GM12892 (cell line): ENCODE measurements around the gene CXCR1.

ENCODE experiments used
- DNase-seq: peaks from one replicate; pipeline ENCODE4 v3.0.0; 2011; ENCODE audit not compliant: insufficient read length
- FAIRE-seq: peaks from 2 replicates; lab custom pipeline; 2011; peaks lifted over from hg19 to GRCh38; lab: Jason Lieb, UNC
- POLR2A ChIP-seq: IDR thresholded peaks from 2 replicates; pipeline ENCODE4 v1.6.1; 2011; ENCODE audit warnings: low read depth, low read length, control low read depth
- POLR2AphosphoS5 ChIP-seq: IDR thresholded peaks from 2 replicates; pipeline ENCODE4 v1.6.1; 2011; ENCODE audit warnings: low read depth, low read length, control low read depth
- TAF1 ChIP-seq: IDR thresholded peaks from 2 replicates; pipeline ENCODE4 v1.6.1; 2011; ENCODE audit warnings: low read depth, mild to moderate bottlenecking, control low read depth, low read length, borderline replicate concordance

Gene CXCR1

DNA sequence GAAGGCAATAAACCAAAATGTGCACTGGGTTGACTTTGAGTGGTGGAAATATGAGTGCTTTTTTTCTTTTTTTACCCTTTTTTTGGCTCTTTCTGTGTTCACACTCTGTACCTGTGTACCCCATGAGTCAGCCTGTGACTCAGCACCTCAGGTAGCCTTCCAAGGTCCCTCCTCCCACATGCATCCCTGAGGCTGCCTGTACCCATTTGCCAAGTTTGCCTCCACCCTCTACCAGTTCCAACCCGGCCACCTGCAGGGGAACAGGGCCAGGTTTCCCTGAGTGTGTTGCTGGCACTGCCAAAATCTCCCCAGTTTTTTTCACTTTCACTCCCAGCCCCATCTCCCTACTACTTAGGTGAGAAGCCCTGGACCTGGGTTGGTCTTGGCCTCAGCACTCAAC lies 14.0 kb downstream of the CXCR1 start:
- FAIRE-seq = no peak
- TF ChIP-seq POLR2A (no peak), POLR2AphosphoS5 (no peak), TAF1 (no peak)
- DNase-seq = no peak

DNA sequence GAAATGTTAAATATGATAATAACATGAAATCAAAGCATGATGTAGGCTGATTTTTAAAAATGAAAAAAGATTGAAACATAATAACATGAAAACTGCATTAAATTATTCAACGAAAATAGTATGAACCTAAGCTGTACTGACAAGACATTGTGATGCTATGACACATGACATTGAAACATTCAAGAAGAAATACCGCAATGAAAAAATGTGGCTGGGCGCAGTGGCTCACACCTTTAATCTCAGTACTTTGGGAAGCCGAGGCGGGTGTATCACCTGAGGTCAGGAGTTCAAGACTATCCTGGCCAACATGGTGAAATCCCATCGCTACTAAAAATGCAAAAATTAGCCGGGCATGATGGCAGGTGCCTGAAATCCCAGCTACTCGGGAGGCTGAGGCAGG lies 14.6 kb downstream of the CXCR1 start:
- FAIRE-seq (no peak), DNase-seq (no peak)
- TF ChIP-seq POLR2A (no peak), POLR2AphosphoS5 (no peak), TAF1 (no peak)

DNA sequence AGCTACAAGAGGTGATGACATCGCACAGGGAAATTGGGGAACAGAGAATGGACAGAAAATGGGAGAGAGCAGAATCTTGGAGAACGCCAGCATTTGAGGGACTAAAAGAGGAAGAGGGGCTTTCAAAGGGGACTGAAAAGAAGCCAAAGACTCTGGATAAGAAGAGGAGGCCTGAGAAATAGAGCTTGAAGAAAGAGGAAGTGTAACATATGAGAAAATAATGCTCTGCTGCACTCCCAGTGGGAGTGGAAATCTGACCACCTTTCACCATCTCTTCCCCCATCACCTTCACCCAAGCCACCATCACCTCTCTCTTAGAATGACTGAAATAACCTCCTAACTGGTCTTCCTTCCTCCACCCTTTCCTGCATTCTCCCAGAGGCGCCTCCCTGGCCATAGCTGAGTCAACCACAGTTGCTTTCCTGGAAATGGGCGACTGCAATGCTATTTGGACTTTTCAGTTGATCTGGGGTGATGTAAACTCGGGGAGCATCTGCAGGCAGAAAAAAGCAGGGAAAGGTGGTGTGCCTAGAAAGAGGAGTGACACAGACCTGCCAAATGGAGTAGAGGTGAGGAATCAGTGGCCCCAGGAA lies 16.8 kb downstream of the CXCR1 start:
- FAIRE-seq (peak; percentile 88), DNase-seq (no peak)
- TF ChIP-seq TAF1 (no peak), POLR2A (no peak), POLR2AphosphoS5 (no peak)

DNA sequence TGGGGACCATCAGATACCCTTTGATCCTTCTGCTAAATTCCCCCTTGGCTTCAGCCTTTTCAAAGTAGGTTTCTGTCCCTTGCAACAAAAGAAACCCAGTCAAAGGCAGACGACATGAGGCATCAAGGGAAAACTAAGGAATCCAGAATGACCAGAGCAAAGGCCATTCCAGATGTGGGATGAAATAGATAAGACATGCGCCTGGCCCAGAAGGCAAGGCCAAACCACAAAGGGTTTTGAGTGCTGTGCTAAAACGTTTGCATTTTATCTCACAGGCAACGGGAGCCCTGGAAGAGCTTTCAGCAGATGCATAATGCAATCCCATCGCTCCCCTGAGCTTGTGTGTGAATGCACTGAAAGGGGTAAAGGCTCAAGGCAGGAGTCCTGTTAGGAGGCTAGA lies 17.7 kb downstream of the CXCR1 start:
- FAIRE-seq (no peak), DNase-seq (no peak)
- TF ChIP-seq TAF1 = no peak
- no peak for TF ChIP-seq POLR2AphosphoS5
- TF ChIP-seq POLR2A = no peak

DNA sequence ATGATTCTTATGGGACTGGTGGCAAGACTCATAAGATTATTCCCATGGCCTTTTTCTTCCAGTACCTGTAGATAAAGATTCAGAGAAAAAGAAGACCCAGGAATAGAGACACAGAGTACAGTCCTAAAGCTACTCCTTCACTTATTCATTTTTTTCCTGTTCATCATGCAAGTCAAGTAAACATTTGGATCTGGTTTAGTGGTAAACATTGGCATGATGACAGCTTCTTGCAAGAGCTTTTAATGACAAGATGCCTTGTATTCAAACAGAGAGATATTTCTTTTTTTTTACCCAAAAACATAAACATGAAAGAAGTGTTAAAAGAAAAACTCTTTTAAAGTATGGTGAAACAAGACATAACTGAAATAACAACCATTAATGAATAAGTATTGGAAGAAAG lies 20.7 kb downstream of the CXCR1 start:
- DNase-seq (no peak), FAIRE-seq (no peak)
- TF ChIP-seq TAF1 = no peak

DNA sequence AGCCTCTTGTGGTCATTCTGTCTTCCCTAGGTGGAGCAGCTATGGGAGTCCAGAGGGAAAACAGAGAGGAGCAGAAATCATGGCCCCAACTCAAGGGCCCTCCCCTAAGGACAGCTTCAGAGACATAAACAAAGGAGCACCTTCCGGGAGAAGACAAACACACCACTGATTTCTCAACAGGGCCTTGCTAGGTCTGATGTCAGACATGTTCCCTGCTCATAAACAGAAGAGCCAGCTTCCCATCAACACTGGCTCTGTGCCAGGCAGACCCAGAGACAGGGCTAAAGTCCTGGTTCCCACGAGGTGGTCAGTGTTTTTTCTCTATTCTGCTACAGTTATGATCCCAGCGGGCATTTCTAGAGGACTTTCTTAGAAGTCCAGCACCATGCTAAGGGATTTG lies 21.6 kb downstream of the CXCR1 start:
- DNase-seq = no peak
- FAIRE-seq = no peak
- TF ChIP-seq POLR2A (no peak), TAF1 (no peak), POLR2AphosphoS5 (no peak)

DNA sequence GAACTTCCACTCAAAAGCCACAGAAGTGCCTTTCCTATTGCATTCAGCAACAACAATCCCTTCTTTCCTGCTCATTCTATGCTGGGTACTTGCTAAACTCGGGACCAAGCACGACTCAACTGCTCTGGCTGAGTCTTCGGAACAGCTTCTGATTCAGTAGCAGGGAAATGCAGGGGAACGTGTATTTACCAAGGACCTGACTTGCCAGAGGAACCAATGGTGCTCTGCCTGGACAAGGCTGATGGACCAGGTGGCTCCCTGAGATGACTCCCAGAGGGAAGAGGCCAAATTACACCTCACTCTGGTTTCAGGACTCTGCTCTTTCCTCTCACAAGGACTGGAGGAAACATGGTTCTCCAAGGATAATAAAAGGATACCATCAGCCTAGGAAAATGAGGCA lies 28.7 kb downstream of the CXCR1 start:
- TF ChIP-seq POLR2A = no peak
- TF ChIP-seq POLR2AphosphoS5 = no peak
- TF ChIP-seq TAF1 = no peak
- DNase-seq (no peak), FAIRE-seq (no peak)

DNA sequence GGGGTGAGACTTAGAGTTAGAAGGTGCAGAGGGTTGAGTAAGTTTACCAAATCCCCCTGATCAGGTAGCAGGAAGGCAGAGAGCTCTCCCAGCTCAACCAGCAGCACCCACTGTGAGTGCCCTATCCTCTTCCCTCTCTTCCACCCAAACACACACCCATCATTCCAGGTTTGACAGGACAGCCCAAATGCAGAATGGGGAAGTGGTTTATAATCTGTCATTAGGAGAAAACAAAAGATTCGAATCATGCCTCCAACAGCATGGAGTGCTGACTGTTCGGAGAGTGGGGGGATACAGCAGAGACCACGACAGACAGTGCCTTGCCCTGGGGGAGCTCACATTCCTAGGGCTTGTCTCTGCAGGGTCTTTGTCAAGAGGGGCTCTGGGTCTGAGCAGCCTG lies 29.2 kb downstream of the CXCR1 start:
- DNase-seq = no peak
- FAIRE-seq = no peak
- no peak for TF ChIP-seq POLR2A
- no peak for TF ChIP-seq POLR2AphosphoS5
- no peak for TF ChIP-seq TAF1

DNA sequence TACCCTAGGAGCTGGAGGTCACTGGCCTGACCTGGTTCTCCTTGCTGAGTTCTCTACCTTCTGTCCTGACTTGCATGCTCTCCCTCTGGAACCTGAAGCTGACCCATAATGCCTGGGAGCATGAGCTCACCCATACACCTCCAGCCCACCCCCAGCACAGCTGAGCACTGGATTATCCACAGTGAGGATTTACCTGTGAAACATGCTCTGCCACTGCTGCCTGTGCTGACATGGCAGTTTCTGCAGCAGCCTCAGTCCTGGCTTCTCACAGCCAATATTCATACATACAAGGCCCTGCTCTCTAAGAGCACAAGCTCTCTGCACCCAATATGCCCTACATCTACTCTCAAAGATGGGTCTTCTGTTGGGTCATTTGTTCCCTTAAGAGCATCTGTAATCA lies 35.9 kb downstream of the CXCR1 start:
- TF ChIP-seq POLR2A (no peak), TAF1 (no peak), POLR2AphosphoS5 (no peak)
- FAIRE-seq (no peak), DNase-seq (no peak)

DNA sequence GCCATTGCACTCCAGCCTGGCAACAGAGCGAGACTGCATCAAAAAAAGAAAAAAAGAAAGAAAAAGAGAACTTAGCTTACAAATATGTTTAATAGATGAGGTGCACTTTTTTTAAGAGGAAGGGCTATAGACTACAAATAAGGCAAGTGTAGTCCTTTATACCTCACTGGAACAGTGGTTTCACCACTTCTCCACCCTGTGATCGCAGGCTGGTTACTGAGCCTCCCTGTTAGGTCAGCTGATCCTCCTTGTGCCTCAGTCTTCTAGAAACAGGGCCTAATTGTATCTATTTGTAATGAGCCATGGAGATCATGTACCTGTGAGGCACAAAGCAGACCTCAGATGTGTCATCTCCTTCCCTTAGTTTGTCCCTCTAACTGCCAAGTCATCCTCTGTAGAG lies 36.4 kb downstream of the CXCR1 start:
- no peak for DNase-seq
- FAIRE-seq = no peak
- TF ChIP-seq POLR2AphosphoS5 = no peak
- TF ChIP-seq TAF1 = no peak
- no peak for TF ChIP-seq POLR2A

DNA sequence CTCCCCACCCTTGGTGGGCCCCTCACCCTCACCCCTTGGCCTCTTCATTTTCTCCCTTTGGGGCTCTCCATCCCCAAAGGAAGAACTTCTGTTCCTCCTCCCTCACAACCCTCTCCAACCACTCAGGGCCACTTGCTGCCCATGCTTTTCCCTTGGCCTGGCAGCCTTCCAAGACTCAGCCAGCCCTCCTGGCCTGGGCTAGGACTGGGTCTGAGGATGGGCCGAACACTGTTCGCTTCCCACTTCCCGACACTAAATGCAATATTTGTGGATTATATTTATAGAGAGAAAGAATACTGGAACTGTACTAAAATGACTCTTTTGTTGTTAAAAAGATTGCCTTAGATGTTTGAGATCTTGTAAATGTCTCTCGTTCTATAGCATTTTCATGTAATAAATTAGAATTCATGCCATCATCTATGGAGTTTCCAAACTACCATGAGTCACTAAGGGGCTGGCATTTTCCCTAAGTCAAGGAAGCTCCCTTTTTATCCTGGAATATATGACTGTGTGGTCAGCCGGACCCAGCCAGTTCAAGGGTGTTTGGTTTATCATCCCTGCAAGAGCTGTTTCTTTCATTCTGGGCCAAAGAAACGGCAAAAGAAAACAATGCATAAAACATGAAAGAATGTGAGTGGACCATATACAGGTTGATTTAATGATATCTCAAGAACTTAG lies 37.2 kb downstream of the CXCR1 start:
- no peak for FAIRE-seq
- DNase-seq = no peak
- TF ChIP-seq POLR2AphosphoS5 (no peak), TAF1 (no peak), POLR2A (no peak)

DNA sequence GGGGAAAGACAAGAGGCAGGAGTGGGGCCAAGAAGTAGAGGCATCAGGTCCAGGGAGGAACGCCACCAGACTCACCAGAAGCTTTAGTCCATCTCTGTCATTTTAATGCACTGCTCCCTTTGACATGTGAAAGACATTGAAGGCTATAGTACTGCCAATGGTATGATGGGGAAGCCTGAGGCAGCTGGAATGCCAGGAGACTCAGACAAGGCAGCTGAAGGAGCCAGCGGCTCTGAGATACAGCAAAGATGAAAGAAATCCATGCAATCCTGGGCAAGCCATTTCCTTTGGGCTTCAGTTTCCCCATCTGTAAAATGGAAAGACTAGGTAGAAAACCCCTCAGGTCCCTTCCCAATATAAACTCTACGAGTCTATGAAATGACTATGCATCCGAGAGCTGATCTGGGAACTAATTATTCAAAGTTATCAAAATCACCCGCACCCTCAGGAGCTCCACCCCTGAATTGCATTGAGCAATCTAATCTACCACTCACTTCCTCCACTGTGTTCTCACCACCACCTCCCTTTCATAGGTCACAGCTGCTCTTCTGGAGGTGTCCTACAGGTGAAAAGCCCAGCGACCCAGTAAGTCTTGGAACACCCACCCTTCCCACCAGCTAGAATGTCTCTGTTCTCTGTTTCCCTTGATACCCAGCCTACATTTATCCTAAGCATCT lies 37.8 kb downstream of the CXCR1 start:
- TF ChIP-seq POLR2A = no peak
- no peak for TF ChIP-seq TAF1
- TF ChIP-seq POLR2AphosphoS5 = no peak
- DNase-seq (no peak), FAIRE-seq (no peak)

DNA sequence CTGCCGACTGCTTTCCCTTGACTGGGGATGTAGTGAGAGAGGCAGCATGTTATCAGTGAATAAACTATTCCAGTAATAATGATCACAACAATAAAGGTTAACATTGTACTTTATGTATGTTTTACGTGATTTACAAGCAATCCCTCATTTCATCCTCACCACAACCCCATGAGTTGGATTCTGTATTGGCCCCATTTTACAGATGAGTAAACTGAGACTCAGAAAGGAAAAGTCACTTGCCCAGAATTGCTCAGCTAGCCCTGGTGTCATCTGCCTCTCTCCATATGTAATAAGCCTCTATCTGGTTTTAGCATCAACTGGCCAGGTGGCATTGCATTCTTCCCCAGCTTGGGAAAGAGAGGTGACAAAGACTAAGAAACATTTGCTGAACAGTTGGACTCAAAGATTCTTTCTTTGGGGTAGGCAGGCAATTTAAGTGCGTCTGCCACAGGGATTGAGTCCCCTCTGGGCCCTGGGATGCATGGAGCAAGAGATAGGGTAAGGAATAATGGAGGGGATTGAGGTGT lies 38.8 kb downstream of the CXCR1 start:
- FAIRE-seq (no peak), DNase-seq (no peak)
- TF ChIP-seq POLR2A = no peak
- TF ChIP-seq TAF1 = no peak
- no peak for TF ChIP-seq POLR2AphosphoS5
